HG03558 (cell line): ENCODE measurements around the gene GPRC5A.
"Not testable (repeated sequence)": the region's sequence is repeated elsewhere in the genome, so short reads cannot be mapped to it uniquely, and the experiment has no call there.

ENCODE experiments used
- ATAC-seq: cut with Tn5 transposase; IDR thresholded peaks from one replicate; pipeline ENCODE4 v1.9.1; 2021; ENCODE audit warnings: moderate number of reproducible peaks; ENCODE audit not compliant: unreplicated experiment; ENCODE audit errors: extremely low read depth

The GPRC5A gene, protein sequence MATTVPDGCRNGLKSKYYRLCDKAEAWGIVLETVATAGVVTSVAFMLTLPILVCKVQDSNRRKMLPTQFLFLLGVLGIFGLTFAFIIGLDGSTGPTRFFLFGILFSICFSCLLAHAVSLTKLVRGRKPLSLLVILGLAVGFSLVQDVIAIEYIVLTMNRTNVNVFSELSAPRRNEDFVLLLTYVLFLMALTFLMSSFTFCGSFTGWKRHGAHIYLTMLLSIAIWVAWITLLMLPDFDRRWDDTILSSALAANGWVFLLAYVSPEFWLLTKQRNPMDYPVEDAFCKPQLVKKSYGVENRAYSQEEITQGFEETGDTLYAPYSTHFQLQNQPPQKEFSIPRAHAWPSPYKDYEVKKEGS

GRCh38 chr12:12891080-12891880, at the start of gene GPRC5A:
GPRC5A (plus strand) TSS chr12:12891562; CDS start chr12:12908250, 16,688 bp downstream.
- no peak for ATAC-seq

DNA sequence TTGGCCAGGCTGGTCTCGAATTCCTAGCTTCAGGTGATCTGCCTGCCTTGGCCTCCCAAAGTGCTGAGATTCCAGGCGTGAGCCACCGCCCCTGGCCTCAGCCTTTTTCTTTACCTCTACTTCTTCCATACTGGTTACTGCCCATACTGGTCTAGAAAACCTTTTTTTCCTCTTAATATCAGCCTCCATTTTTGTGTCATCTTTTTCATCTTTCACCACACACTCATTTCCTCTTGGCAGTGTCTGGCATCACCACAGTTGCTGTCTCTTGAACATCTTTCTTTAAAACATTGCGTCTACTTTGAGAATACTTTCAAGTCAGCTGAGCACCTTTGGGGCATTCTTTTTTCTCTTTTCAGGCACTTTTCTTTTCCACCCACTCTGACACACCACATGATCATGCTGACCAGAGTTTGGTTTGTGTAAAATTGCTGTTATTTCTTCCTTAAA, 45.5 kb upstream of the GPRC5A start:
- ATAC-seq = no peak

DNA sequence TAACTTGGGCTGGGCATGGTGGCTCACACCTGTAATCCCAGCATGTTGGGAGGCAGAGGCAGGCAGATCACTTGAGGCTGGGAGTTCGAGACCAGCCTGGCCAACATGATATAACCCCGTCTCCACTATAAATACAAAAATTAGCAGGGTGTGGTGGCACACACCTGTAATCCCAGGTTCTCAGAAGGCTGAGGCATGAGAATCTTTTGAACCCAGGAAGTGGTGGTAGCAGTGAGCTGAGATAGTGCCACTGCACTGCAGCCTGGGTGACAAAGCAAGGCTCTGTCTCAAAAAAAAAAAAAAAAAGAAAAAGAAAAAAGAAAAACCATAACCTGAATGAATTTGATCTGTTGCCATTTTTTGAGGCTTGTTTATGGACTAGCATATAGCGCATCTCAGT, 44.6 kb upstream of the GPRC5A start:
- not testable (repeated sequence) for ATAC-seq

DNA sequence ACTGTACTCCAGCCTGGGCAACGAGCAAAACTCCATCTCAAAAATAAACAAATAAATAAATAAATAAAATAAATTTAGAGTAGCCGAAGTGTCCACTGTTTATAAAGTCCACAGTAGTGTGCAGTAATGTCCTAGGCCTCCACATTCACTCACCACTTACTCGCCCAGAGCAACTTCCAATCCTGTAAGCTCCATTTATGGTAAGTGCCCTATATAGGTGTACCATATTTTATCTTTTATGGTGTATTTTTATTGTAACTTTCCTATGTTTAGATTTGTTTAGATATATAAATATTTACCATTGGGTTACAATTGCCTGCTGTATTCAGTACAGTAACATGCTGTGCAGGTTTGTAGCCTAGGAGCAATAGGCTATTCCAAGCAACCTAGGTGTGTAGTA, 37.9 kb upstream of the GPRC5A start:
- ATAC-seq = no peak

DNA sequence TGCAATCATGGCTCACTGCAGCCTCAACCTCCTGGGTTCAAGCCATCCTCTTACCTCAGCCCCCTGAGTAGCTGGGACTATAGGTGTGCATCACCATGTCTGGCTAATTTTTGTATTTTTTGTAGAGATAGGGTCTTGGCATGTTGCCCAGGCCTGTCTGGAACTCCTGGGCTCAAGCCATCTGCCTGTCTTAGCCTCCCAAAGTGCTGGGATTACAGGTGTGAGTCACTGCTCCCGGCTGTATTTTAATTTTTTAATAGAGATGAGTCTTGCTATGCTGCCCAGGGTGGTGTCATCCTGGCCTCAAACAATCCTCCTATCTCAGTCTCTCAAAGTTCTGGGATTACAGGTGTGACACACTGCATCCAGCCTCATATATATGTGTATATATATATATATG, 31.7 kb upstream of the GPRC5A start:
- no peak for ATAC-seq

DNA sequence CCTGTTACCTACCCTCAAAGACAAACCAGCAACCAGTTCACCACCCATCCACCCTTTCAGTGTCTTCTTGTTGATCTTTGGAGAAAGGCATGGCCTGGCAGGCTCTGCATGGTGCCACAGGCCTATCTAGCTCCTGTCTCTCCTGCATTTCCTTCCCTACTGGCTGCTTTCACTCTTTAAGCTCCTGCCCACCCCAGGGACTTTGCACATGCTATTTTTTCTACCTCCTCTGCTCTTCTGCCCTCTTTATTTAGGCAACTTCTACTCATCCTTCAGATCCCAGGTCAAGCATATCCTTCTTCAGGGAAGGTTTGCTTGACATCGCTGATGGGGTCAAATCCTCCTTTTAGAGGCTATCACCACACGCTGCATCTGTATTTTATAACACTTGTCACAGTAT, 27.1 kb upstream of the GPRC5A start:
- no peak for ATAC-seq

DNA sequence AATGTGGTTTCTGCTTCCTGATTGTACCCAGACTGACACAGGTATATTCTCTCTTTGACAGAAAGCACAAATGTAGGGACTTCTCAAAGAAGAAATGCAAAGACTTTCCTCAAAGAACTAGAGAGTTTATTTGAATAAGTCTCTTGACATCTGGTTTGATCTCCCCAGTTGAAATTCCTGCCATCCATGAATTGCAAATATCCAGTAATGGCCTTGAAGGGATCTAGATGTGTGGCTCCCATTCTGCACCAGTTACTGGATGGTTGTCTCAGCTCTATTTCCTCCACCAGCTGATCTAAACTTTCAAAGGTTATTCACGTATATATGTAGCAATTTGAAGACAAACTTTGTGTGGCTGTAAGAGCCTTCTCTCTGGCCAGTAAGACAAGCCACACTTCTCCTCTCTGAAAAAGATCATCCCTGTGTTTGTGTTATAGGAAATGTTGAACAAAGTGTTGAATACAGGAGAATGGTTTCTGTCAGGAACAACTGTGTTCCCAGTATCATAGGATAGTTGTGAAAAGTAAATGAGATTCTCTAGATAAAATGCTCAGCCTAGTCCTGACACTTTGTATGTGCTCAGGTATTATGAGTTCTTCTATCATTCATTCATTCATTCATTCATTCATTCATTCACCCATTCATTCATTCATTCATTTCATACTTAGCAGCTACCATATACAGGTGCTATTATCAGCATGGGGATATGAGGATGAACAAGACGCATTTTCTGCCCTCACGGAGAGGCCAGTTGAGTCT, 22.7 kb upstream of the GPRC5A start:
- no peak for ATAC-seq

- no peak for ATAC-seq
Observed at GRCh38 chr12:12870465-12870864, 20.9 kb upstream of the GPRC5A start.

GRCh38 chr12:12871587-12872138, 19.7 kb upstream of the GPRC5A start:
- no peak for ATAC-seq

DNA sequence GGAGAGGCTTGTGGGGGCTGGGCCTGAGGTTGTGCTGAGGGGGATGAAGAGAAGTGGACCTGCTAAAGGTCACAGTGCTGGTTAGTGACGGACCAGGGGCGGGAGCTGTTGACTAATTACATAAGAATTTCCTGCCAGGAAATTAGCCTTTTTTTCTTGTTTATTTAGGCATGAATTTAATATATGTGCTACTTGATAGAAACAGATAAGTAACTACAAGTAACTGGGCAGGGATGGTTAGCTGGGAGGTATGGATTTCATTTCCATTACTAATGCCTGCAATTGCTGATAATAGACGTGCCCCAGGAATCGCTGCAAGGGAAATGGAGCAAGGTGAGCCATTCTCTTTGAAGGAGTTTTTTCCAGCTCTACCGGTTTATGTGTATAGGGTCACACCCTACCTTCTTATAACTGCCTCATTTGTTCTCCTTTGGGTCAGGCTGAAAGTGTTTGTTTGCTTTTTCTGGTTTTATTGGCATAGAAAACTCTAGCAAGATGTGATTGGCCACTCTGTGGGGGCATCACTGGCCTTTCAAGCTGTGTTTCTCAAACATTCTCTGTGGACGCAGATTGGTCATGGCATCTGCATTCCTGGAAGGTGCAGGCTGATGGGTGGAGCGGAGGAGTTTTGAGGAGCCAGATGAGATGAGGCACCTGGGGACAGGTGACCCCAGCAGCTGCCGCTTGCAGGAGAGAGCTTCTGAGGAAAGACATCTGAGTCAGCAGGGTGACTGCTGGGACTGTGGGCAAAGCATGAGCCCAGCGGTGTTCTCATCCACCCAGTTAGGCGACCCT, 19.0 kb upstream of the GPRC5A start:
- no peak for ATAC-seq

GRCh38 chr12:12872934-12873275, 18.5 kb upstream of the GPRC5A start:
- ATAC-seq = no peak

DNA sequence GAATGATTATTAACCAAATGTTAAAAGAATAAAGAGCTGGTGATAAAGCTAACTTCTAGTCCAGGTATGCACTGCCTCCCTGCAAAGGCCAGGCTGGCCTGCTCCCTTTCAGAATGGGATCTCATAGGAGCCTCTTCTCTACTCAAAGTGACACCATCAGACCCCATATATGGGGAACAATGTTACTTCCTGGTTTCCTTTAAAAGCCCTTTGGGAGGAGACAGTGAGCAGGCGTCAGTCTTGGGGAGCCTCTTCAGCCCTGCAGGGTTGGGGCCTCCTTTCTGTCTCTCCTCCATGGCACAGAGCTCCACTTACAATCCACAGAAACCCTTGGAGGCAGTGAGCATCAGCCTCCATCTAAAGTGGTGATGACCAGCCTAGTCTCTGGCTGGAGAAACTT, 17.3 kb upstream of the GPRC5A start:
- ATAC-seq = no peak

GRCh38 chr12:12875301-12875700, 16.1 kb upstream of the GPRC5A start:
- ATAC-seq = not testable (repeated sequence)

DNA sequence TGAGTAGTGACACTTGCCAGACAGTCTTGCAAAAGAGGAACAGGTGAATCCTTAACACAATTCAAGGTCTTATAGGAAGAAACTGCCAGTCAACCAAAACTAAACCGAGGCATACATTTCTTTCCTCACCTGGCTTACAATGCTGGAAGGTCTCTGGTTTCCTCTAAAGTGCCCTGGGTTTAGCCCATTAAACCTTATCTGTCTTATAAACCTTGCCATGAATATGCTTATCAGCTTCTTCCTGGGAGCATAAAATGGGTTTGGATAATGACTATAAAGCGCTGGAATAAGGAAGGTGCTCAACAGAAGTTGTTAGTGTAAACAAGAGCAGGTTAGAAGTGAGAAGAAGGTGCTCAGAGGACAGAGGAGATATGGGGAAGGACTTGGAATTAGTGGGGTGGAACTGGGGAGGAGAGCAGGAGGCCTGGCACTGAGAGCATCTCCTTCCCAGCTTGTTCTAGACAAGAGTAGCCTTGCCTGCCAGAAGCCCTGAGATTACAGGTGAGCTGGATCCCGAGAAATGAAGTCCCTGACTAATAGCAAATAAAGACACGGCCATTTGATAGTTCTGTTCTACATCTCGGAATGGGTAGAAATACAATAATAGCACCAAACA, 14.1 kb upstream of the GPRC5A start:
- ATAC-seq = no peak

DNA sequence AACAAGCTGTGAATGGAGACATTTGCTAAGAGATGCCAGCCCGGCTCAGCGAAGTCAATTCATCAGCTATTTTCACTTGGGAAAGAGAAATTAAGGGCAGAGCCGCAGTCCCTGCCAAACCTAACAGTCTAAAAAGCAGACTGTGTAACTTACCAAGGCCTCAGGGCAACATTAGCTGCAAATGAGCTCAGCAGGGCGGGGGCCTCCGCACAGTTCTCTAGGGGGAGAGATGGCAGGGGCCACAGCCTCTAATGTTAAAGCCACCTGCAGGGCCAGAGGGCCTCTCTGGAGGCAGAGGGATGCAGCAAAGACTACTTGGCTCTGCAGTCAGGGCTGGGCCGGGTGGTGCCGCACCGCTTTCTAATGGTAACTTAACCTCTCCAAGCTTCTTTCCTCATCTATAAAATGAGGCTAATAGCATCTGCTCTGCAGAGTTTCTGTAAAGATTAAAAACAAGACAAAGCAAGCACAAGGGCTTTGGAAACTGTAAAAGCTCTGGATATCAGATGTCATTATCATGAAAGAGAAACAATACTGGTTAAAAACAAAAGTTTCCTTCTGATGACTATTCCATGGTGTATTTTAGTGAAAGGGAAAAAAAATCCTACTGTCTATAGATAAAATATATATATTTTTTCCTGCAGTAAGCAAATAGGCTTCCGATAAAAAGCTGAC, 13.4 kb upstream of the GPRC5A start:
- ATAC-seq = no peak

GRCh38 chr12:12880537-12880936, 10.8 kb upstream of the GPRC5A start:
- no peak for ATAC-seq

GRCh38 chr12:12881151-12881909, 10.0 kb upstream of the GPRC5A start:
- ATAC-seq = no peak

DNA sequence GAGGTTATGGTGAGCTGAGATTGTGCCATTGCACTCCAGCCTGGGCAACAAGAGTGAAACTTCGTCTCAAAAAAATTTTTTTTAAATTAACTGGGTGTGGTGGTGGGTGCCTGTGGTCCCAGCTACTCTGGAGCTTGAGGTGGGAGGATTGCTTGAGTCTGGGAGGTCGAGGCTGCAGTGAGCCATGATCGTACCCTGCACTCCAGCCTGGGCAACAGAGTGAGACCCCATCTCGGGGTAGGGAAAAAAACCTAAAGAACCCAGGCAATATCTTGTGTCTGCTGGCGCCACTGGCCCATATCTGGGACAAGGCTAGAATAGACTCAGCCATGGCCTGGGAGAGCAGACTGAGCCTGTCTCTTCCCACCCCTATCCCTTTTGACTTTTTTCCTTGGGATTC, 9.1 kb upstream of the GPRC5A start:
- ATAC-seq = no peak
